GM11168 (cell line): Measurements from ENCODE around the gene HES7.
"Not testable (repeated sequence)": the region's sequence is repeated elsewhere in the genome, so short reads cannot be mapped to it uniquely, and the experiment has no call there.

Experiments used
- in situ Hi-C: fragments of 300-500 bp; cut with MboI; formaldehyde crosslinking; loops from one replicate; pipeline ENCODE4 v1.12.0; 2022; ENCODE audit warnings: low sequenced_read_pairs; ENCODE audit not compliant: unreplicated experiment

HES7 gene

GRCh38 chr17:8108972-8109660 lies 14.8 kb downstream of the HES7 start:
- in situ Hi-C loops = no loop called here

DNA sequence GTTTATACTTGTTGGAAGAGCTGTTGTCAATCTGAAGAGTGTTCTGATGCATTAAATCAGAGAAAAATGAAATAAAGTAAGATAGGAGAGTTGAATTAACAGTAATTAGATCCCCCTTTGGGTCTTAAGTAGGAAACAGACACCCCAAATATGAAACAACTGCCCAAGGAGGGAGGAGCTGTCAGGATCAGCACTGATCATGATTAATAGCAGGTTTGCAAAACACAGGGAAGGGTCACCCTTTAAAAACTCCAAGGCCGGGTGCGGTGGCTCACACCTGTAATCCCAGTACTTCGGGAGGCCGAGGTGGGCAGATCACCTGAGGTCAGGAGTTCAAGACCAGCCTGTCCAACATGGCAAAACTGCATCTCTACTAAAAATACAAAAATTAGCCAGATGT lies 16.9 kb downstream of the HES7 start:
- in situ Hi-C loops = not testable (repeated sequence)

GRCh38 chr17:8105957-8106398 lies 17.9 kb downstream of the HES7 start:
- in situ Hi-C loops = no loop called here

GRCh38 chr17:8104911-8105310 lies 19.0 kb downstream of the HES7 start:
- in situ Hi-C loops = no loop called here

- in situ Hi-C loops = no loop called here
These were observed 20.4 kb downstream of the HES7 start for GRCh38 chr17:8103549-8103948.

GRCh38 chr17:8101721-8102120 lies 22.2 kb downstream of the HES7 start:
- in situ Hi-C loops = no loop called here

- in situ Hi-C loops = no loop called here
These were observed 23.1 kb downstream of the HES7 start for GRCh38 chr17:8100763-8101162.

- in situ Hi-C loops = no loop called here
These were observed 23.8 kb downstream of the HES7 start for GRCh38 chr17:8100111-8100510.

DNA sequence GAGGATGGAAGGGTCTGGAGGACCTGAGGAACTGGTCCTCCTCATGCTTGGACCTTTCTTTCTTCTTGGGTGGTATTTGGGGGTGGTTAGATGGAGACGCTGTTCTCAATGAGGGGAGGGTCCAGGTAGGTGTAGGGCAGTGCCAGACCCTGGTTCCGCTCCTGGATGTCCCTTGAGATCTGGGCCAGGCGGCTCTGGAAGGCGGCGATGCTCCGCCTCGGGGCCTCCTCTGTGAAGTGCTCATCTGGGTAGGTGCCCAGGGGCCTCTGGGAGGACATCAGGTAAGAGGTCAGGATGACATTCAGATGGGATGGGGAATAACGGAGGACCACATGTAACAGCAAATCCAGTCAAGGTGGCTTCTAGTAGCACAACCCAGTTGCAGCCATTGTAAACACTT lies 27.4 kb downstream of the HES7 start:
- in situ Hi-C loops = no loop called here

GRCh38 chr17:8095361-8095760 lies 28.5 kb downstream of the HES7 start:
- in situ Hi-C loops = no loop called here

DNA sequence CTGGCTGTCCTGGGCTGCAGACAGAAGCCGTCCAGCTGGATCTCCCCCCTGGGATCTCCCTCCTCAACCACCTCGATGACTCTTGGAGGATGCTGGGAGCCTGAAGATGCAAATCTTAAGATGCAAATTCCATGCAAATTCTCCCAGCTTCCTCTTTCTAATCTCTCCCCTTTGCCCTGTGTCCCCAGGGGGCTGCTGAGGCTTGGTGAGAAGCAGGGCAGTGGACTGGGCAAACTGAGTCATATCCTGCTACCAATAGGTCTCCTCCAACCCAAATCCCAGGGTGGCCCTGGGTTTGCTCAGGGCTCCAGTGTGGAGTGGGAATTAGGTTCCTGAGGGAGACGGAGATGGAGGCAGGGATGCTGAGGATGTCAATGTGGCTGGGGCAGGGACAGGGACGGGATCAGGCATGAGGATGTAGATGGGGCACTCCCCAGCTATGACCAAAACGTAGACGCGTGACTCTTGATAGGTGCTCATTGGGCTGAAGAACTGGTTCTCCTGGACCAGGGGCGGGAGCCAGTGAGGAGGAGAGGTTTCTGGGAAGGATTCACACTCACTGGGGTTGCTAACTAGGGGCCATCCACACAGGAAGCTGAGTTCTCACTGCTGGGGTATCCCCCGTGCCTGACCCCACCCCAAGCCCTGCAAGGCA lies 32.7 kb downstream of the HES7 start:
- in situ Hi-C loops = no loop called here

GRCh38 chr17:8089728-8090127 lies 34.2 kb downstream of the HES7 start:
- in situ Hi-C loops = no loop called here

DNA sequence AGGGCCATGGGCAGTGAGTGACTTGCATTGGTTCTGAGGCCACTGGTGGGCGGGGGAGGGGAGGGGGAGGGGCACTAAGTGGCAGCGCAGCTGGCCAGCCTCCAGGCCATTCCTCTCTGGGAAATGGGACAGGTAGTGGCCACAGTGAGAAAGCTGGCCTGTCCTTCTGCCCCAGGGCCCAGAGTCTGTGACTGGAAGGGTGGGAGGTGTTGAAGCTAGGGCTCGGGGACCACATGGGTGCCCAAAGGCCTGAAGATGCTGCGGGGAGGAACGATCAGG lies 36.0 kb downstream of the HES7 start:
- in situ Hi-C loops = no loop called here

- in situ Hi-C loops = no loop called here
These were observed 36.6 kb downstream of the HES7 start, which contains the start of gene ALOX12B for GRCh38 chr17:8087075-8087951. Gene ALOX12B (minus strand): TSS chr17:8087716. CDS start chr17:8087442, 274 bp downstream.

GRCh38 chr17:8084250-8084649 lies 39.7 kb downstream of the HES7 start:
- in situ Hi-C loops = no loop called here

DNA sequence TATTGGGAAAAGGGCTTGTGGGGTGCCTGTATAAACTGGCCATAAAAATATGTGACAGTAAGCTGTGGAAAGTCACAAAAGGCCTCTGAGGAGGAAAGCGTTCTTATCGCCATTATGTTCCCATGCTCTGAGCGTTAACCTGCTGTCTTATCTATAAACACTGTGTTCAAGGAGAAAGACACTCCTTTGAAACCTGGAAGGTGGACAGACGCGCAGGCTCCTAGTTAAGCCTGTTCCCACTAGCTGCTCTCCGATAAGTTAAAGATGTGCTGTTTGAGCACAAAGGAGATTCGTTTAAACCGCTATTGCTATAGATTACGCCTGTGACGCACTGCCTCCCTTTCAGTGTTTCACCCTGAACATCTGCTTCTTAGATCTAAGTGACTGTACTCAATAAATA lies 41.6 kb downstream of the HES7 start:
- in situ Hi-C loops = no loop called here

DNA sequence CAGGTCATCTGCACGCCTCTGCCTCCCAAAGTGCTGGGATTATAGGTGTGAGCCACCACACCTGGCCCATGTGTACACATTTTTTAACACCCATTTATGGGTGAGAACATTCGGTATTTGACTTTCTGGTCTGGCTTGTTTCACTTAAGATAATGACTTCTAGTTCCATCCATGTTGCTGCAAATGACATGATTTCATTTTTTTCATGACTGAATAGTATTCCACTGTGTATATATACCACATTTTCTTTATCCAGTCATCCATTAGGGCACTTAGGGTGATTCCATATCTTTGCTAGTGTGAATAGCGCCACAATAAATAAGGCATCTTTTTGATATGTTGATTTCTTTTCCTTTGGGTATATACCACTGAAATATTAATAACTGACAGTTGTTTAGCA lies 42.0 kb downstream of the HES7 start:
- in situ Hi-C loops = no loop called here

DNA sequence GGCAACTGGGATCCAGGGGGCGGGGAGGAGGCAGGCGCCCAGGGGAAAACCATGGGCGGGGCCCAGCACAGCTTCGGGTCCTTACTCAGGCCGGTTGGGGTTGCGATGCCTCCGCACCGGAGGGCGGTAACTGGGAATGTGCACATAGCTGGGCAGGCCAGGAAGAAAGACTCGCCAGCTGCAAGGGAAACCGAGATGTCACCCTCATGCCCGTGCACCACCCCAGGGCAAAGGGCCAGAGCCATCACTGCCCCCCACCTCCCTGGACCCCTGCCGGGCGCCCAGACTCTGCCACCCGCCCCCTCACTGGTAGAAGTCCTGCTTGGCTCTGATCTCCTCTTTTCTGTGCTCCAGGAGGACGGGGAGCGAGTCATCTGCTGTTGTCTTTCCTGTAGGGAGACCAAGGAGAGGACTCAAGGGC lies 43.1 kb downstream of the HES7 start:
- in situ Hi-C loops = no loop called here

DNA sequence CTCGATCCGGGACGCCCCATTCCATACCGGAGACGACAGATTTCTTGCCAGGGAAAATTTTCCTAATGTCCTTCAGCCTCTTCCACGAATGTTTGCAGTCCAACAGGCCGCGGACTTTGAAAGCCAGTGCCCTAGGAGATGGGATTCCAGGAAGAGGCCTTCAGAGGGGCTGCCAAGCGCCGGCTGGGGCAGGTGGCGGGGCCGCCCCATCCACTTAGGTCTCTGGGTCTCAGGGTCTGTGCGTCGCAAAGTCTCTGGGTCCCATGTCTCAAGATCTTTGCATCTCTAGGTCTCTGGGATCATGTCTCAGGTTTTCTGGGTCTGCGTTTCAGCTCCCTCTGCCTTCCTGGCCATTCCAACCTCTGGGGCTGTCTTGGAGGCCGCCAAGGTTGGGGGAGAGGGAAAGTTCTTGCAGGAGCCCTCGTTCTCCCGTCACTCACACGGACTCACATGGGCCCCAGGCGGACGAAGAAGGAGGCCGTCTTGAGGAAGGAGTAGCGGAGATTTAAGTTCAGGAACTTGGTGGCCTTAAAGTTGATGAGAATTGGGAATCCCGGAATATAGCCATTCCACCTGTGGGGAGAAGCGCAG lies 43.6 kb downstream of the HES7 start:
- in situ Hi-C loops = no loop called here

- in situ Hi-C loops = no loop called here
These were observed 44.4 kb downstream of the HES7 start for GRCh38 chr17:8079291-8080207.
